A549 (cell line): ENCODE results near the gene CEBPB. TPM values are rescaled to one million over a fixed set of nuclear protein-coding genes. Genes with fewer than 3 reads are reported as not detected.

Experiments used
- ATAC-seq, 2 experiments: fragments of 200-7000 bp in 1 of 2; fragments of >200 bp in 1 of 2; cut with Nextera tagmentation in 1 of 2; cut with Tn5 transposase in 1 of 2; 3 replicates each; pipeline versions ENCODE4 v1.8.0 to v1.9.1; 2018 to 2020; ENCODE audit warnings: mild to moderate bottlenecking in 1 of 2, moderate library complexity in 1 of 2
- CTCF ChIA-PET: fragments of 300-600 bp; sonication (Branson Sonifier 250); formaldehyde crosslinking; extraction: SDS; loops from one replicate; lab custom pipeline; 2021; ENCODE audit warnings: antibody characterized with exemption, inconsistent platforms; lab: Yijun Ruan, JAX
- POLR2A ChIA-PET: fragments of 350-600 bp; formaldehyde crosslinking; extraction: SDS; loops from one replicate; lab custom pipeline; 2021; ENCODE audit warnings: antibody characterized with exemption, inconsistent platforms; lab: Yijun Ruan, JAX
- DNase-seq, 2 experiments: peaks; one replicate each; pipeline versions ENCODE4 v3.0.0 to v3.0.0-alpha.2; 2011 to 2016; ENCODE audit warnings: low read depth in 1 of 2, low spot score in 1 of 2
- FAIRE-seq: peaks from 2 replicates; lab custom pipeline; 2011; peaks lifted over from hg19 to GRCh38; lab: Jason Lieb, UNC
- H3K27ac ChIP-seq, 2 experiments: fragments of >200 bp; sonication (Bioruptor Twin); formaldehyde crosslinking; 3 replicates each; pipeline ENCODE4 v1.5.1; 2016 to 2017
- H3K4me1 ChIP-seq: fragments of >200 bp; sonication (Bioruptor Twin); formaldehyde crosslinking; 3 replicates; pipeline ENCODE4 v1.6.1; 2016
- H3K4me2 ChIP-seq: fragments of >200 bp; sonication (Bioruptor Twin); formaldehyde crosslinking; 3 replicates; pipeline ENCODE4 v1.6.1; 2016
- H3K4me3 ChIP-seq: fragments of >200 bp; sonication (Bioruptor Twin); formaldehyde crosslinking; 3 replicates; pipeline ENCODE4 v1.5.1; 2016
- H3K9me3 ChIP-seq: fragments of >200 bp; sonication (Bioruptor Twin); formaldehyde crosslinking; 3 replicates; pipeline ENCODE4 v1.6.1; 2016
- CEBPB ChIP-seq, 2 experiments: fragments of >200 bp in 1 of 2; sonication (Bioruptor Twin) in 1 of 2; formaldehyde crosslinking in 1 of 2; IDR thresholded peaks; 2 replicates each; pipeline ENCODE4 v1.6.1; 2012 to 2016
- CTCF ChIP-seq: fragments of >200 bp; sonication (Bioruptor Twin); formaldehyde crosslinking; IDR thresholded peaks from 3 replicates; pipeline ENCODE4 v1.5.1; 2016
- EP300 ChIP-seq, 2 experiments: fragments of >200 bp; sonication (Bioruptor Twin); formaldehyde crosslinking; IDR thresholded peaks; 2 replicates in 1 of 2; 3 replicates in 1 of 2; pipeline ENCODE4 v1.6.1; 2016 to 2017
- MAZ ChIP-seq: fragments of 150-350 bp; IDR thresholded peaks from 2 replicates; pipeline ENCODE4 v1.6.1; 2014; ENCODE audit warnings: antibody characterized with exemption, low read depth, low read length, borderline replicate concordance
- MYC ChIP-seq: IDR thresholded peaks from 2 replicates; pipeline ENCODE4 v1.6.1; 2012; ENCODE audit warnings: mild to moderate bottlenecking, inconsistent platforms, low read length, improper control_type of control experiment, borderline replicate concordance
- NFE2L2 ChIP-seq: fragments of 150-350 bp; conservative IDR thresholded peaks from 2 replicates; pipeline ENCODE4 v1.6.1; 2014; ENCODE audit warnings: low read length
- NPAS2 ChIP-seq: fragments of 250-450 bp; sonication (Bioruptor Pico); IDR thresholded peaks from 2 replicates; pipeline ENCODE4 v1.8.0; 2022; ENCODE audit warnings: mild to moderate bottlenecking, moderate library complexity, borderline replicate concordance
- POLR2A ChIP-seq: IDR thresholded peaks from 2 replicates; pipeline ENCODE4 v1.6.1; 2012; ENCODE audit warnings: mild to moderate bottlenecking, low read length
- REST ChIP-seq: fragments of 200-600 bp; sonication (generic); IDR thresholded peaks from 2 replicates; pipeline ENCODE4 v1.6.1; 2016; ENCODE audit warnings: antibody characterized with exemption, mild to moderate bottlenecking, moderate library complexity
- SMC3 ChIP-seq: fragments of >200 bp; sonication (Bioruptor Twin); formaldehyde crosslinking; IDR thresholded peaks from 3 replicates; pipeline ENCODE4 v1.6.1; 2018; ENCODE audit warnings: inconsistent platforms
- WGBS: methylation state at CpG from one replicate; pipeline ENCODE4 v1.1.6; 2017; ENCODE audit errors: missing lambda C conversion rate; 5-methylcytosine and 5-hydroxymethylcytosine counted together
- polyA plus RNA-seq, 4 experiments: library from polyadenylated mRNA; depleted of rRNA in 3 of 4; stranded (reverse); fragments of >200 nt; fragmentation: RNase III in 1 of 4; extraction: RNeasy Plus Mini Kit Qiagen cat#74134 plus additional on column Dnase treatment in 1 of 4; gene quantifications; 2 replicates in 3 of 4; 3 replicates in 1 of 4; pipeline ENCODE4 v1.2.3, GENCODE V29; 2011 to 2017
- TF ChIP-seq, protein P1 (sequence below): IDR thresholded peaks from 2 replicates; pipeline ENCODE4 v1.6.1; 2012

CEBPB gene
- polyA plus RNA-seq, 2 of the 4 experiments (the other 2 are of a cell fraction) = 45.4 to 74.0 TPM

- DNase-seq (no peak), ATAC-seq (peak; percentile 33 to 47; a peak in 4 of 6 replicates), FAIRE-seq (no peak)
- ChIA-PET POLR2A (no interaction called here), CTCF (interaction anchor here (0.8 to 1.7 kb wide), 5 partner anchors 9 to 160 kb away, joined by 3 to 6 read pairs (median 3); no protein-coding TSS in a partner anchor)
- Histone ChIP-seq H3K9me3 (peaks cover 7% of the 10 kb centered on the region; the same call in 2 of the 3 replicates), H3K4me1 (peaks cover 21% of the 10 kb centered on the region), H3K4me3 (no peak overlapping the region), H3K27ac (peak overlapping the region; percentile 52 to 76; a peak in 5 of 6 replicates), H3K4me2 (no peak overlapping the region)
- WGBS = 79% methylated on average over 18 of the region's 18 CpGs
- TF ChIP-seq CEBPB (IDR thresholded peaks at IDR 0.05) = peak; percentile 25 to 55; a peak in 2 of 4 replicates
- TF ChIP-seq, protein P1, sequence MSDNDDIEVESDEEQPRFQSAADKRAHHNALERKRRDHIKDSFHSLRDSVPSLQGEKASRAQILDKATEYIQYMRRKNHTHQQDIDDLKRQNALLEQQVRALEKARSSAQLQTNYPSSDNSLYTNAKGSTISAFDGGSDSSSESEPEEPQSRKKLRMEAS = no peak
These were observed 31.1 kb downstream of the CEBPB start for GRCh38 chr20:50221501-50222308.

GRCh38 chr20:50222309-50223038, 31.8 kb downstream of the CEBPB start:
- no peak for DNase-seq
- WGBS = 90% methylated on average over 12 of the region's 12 CpGs
- peaks cover 26% of the 10 kb centered on the region for H3K4me1 ChIP-seq
- CTCF ChIA-PET = interaction anchor here (0.8 to 1.5 kb wide), 5 partner anchors 8 to 61 kb away, joined by 3 to 6 read pairs (median 3); partner anchors contain the start of gene CEBPB
- TF ChIP-seq EP300 (IDR thresholded peaks at IDR 0.05) (no peak), NPAS2 (CRISPR knock-in tag) (no peak), CTCF (no peak), SMC3 (no peak), NFE2L2 (no peak), POLR2A (no peak), REST (no peak), MAZ (no peak), MYC (no peak)
- TF ChIP-seq, all 56 proteins: peak for 0
- Histone ChIP-seq H3K27ac (peak overlapping the region; percentile 52 to 76; a peak in 4 of 6 replicates), H3K4me3 (no peak overlapping the region), H3K4me2 (no peak overlapping the region), H3K9me3 (peaks cover 7% of the 10 kb centered on the region; the same call in 2 of the 3 replicates)
- POLR2A ChIA-PET = no interaction called here
- ATAC-seq (no peak), FAIRE-seq (no peak)
